A549 (cell line): ENCODE measurements around the gene SASS6. TPM values are rescaled to one million over a fixed set of nuclear protein-coding genes. Genes with fewer than 3 reads are reported as not detected.

Experiments
- ATAC-seq, 2 experiments: fragments of 200-7000 bp in 1 of 2; fragments of >200 bp in 1 of 2; cut with Nextera tagmentation in 1 of 2; cut with Tn5 transposase in 1 of 2; 3 replicates each; pipeline versions ENCODE4 v1.8.0 to v1.9.1; 2018 to 2020; ENCODE audit warnings: mild to moderate bottlenecking in 1 of 2, moderate library complexity in 1 of 2
- CTCF ChIA-PET: fragments of 300-600 bp; sonication (Branson Sonifier 250); formaldehyde crosslinking; extraction: SDS; loops from one replicate; lab custom pipeline; 2021; ENCODE audit warnings: antibody characterized with exemption, inconsistent platforms; lab: Yijun Ruan, JAX
- POLR2A ChIA-PET: fragments of 350-600 bp; formaldehyde crosslinking; extraction: SDS; loops from one replicate; lab custom pipeline; 2021; ENCODE audit warnings: antibody characterized with exemption, inconsistent platforms; lab: Yijun Ruan, JAX
- DNase-seq, 2 experiments: peaks; one replicate each; pipeline versions ENCODE4 v3.0.0 to v3.0.0-alpha.2; 2011 to 2016; ENCODE audit warnings: low read depth in 1 of 2, low spot score in 1 of 2
- FAIRE-seq: peaks from 2 replicates; lab custom pipeline; 2011; peaks lifted over from hg19 to GRCh38; lab: Jason Lieb, UNC
- H3K27ac ChIP-seq, 2 experiments: fragments of >200 bp; sonication (Bioruptor Twin); formaldehyde crosslinking; 3 replicates each; pipeline ENCODE4 v1.5.1; 2016 to 2017
- H3K4me1 ChIP-seq: fragments of >200 bp; sonication (Bioruptor Twin); formaldehyde crosslinking; 3 replicates; pipeline ENCODE4 v1.6.1; 2016
- H3K4me2 ChIP-seq: fragments of >200 bp; sonication (Bioruptor Twin); formaldehyde crosslinking; 3 replicates; pipeline ENCODE4 v1.6.1; 2016
- H3K4me3 ChIP-seq: fragments of >200 bp; sonication (Bioruptor Twin); formaldehyde crosslinking; 3 replicates; pipeline ENCODE4 v1.5.1; 2016
- H3K9me3 ChIP-seq: fragments of >200 bp; sonication (Bioruptor Twin); formaldehyde crosslinking; 3 replicates; pipeline ENCODE4 v1.6.1; 2016
- ATOH8 ChIP-seq: fragments of 250-450 bp; sonication (Bioruptor Pico); IDR thresholded peaks from 2 replicates; pipeline ENCODE4 v1.5.0; 2020; ENCODE audit warnings: low read depth, mild to moderate bottlenecking, moderate library complexity
- BHLHE40 ChIP-seq: IDR thresholded peaks from 2 replicates; pipeline ENCODE4 v1.6.1; 2012; ENCODE audit warnings: low read depth, low read length, inconsistent platforms
- CBX2 ChIP-seq: fragments of 200-600 bp; sonication (generic); IDR thresholded peaks from 2 replicates; pipeline ENCODE4 v1.6.1; 2016; ENCODE audit warnings: low read depth, mild to moderate bottlenecking, borderline replicate concordance
- EHF ChIP-seq: fragments of 250-450 bp; sonication (Bioruptor Pico); IDR thresholded peaks from 2 replicates; pipeline ENCODE4 v1.5.0; 2020; ENCODE audit warnings: mild to moderate bottlenecking
- EHMT2 ChIP-seq: fragments of 200-600 bp; sonication (generic); IDR thresholded peaks from 2 replicates; pipeline ENCODE4 v1.6.1; 2016; ENCODE audit warnings: antibody characterized with exemption, low read depth, mild to moderate bottlenecking, moderate library complexity
- ELK1 ChIP-seq: fragments of 150-350 bp; IDR thresholded peaks from 2 replicates; pipeline ENCODE4 v1.6.1; 2014; ENCODE audit warnings: low read depth, mild to moderate bottlenecking, low read length
- EP300 ChIP-seq, 2 experiments: fragments of >200 bp; sonication (Bioruptor Twin); formaldehyde crosslinking; IDR thresholded peaks; 2 replicates in 1 of 2; 3 replicates in 1 of 2; pipeline ENCODE4 v1.6.1; 2016 to 2017
- ESRRA ChIP-seq: fragments of 150-350 bp; IDR thresholded peaks from 2 replicates; pipeline ENCODE4 v1.6.1; 2014; ENCODE audit warnings: mild to moderate bottlenecking, low read length, borderline replicate concordance
- FOSL2 ChIP-seq, 2 experiments: fragments of 450-650 bp in 1 of 2; fragments of >200 bp in 1 of 2; sonication (Bioruptor Twin) in 1 of 2; formaldehyde crosslinking; IDR thresholded peaks; 2 replicates each; pipeline versions ENCODE4 v1.5.0 to v1.6.1; 2016 to 2020; ENCODE audit warnings: mild to moderate bottlenecking in 1 of 2, moderate library complexity in 1 of 2
- GATA3 ChIP-seq: IDR thresholded peaks from 2 replicates; pipeline ENCODE4 v1.6.1; 2012; ENCODE audit warnings: borderline replicate concordance
- HDAC2 ChIP-seq: fragments of 200-600 bp; sonication (generic); IDR thresholded peaks from 2 replicates; pipeline ENCODE4 v1.6.1; 2016
- HEYL ChIP-seq: fragments of 250-450 bp; sonication (Bioruptor Pico); IDR thresholded peaks from 2 replicates; pipeline ENCODE4 v1.8.0; 2021; ENCODE audit warnings: mild to moderate bottlenecking, moderate library complexity
- HOXA7 ChIP-seq: fragments of 250-450 bp; sonication (Bioruptor Pico); IDR thresholded peaks from 2 replicates; pipeline ENCODE4 v1.5.0; 2020; ENCODE audit warnings: mild to moderate bottlenecking, moderate library complexity
- HOXB13 ChIP-seq: fragments of 250-450 bp; sonication (Bioruptor Pico); IDR thresholded peaks from 2 replicates; pipeline ENCODE4 v1.5.0; 2020; ENCODE audit warnings: low read depth, mild to moderate bottlenecking, moderate library complexity
- HOXB5 ChIP-seq: fragments of 250-450 bp; sonication (Bioruptor Pico); IDR thresholded peaks from 2 replicates; pipeline ENCODE4 v1.5.0; 2020; ENCODE audit warnings: mild to moderate bottlenecking, moderate library complexity
- JUNB ChIP-seq: fragments of >200 bp; sonication (Bioruptor Twin); formaldehyde crosslinking; IDR thresholded peaks from 2 replicates; pipeline ENCODE4 v1.6.1; 2016
- MAFK ChIP-seq: fragments of 450-650 bp; IDR thresholded peaks from 2 replicates; pipeline ENCODE4 v1.6.1; 2014; ENCODE audit not compliant: partially characterized antibody
- MAX ChIP-seq: IDR thresholded peaks from 2 replicates; pipeline ENCODE4 v1.6.1; 2012
- MAZ ChIP-seq: fragments of 150-350 bp; IDR thresholded peaks from 2 replicates; pipeline ENCODE4 v1.6.1; 2014; ENCODE audit warnings: antibody characterized with exemption, low read depth, low read length, borderline replicate concordance
- MYC ChIP-seq: IDR thresholded peaks from 2 replicates; pipeline ENCODE4 v1.6.1; 2012; ENCODE audit warnings: mild to moderate bottlenecking, inconsistent platforms, low read length, improper control_type of control experiment, borderline replicate concordance
- NR3C1 ChIP-seq: fragments of >200 bp; sonication (Bioruptor Twin); formaldehyde crosslinking; IDR thresholded peaks from 3 replicates; pipeline ENCODE4 v1.6.1; 2017
- PBX3 ChIP-seq: IDR thresholded peaks from 2 replicates; pipeline ENCODE4 v1.6.1; 2012
- POLR2AphosphoS2 ChIP-seq: conservative IDR thresholded peaks from 2 replicates; pipeline ENCODE4 v1.6.1; 2012; ENCODE audit warnings: low read length, improper control_type of control experiment, inconsistent platforms
- RAD21 ChIP-seq, 2 experiments: fragments of >200 bp in 1 of 2; sonication (Bioruptor Twin) in 1 of 2; formaldehyde crosslinking in 1 of 2; IDR thresholded peaks in 1 of 2; conservative IDR thresholded peaks in 1 of 2; 2 replicates in 1 of 2; 3 replicates in 1 of 2; pipeline ENCODE4 v1.6.1; 2012 to 2018; ENCODE audit warnings: inconsistent platforms in 1 of 2
- RARB ChIP-seq: fragments of 250-450 bp; sonication (Bioruptor Pico); IDR thresholded peaks from 2 replicates; pipeline ENCODE4 v1.8.0; 2021; ENCODE audit warnings: mild to moderate bottlenecking, moderate library complexity
- RCOR1 ChIP-seq: fragments of 150-350 bp; IDR thresholded peaks from 2 replicates; pipeline ENCODE4 v1.6.1; 2014; ENCODE audit warnings: antibody characterized with exemption, low read length, low read depth
- RNF2 ChIP-seq: fragments of 200-600 bp; sonication (generic); IDR thresholded peaks from 2 replicates; pipeline ENCODE4 v1.6.1; 2016; ENCODE audit warnings: low read depth, mild to moderate bottlenecking, antibody characterized with exemption, moderate library complexity, borderline replicate concordance
- TFCP2L1 ChIP-seq: fragments of 250-450 bp; sonication (Bioruptor Pico); IDR thresholded peaks from 2 replicates; pipeline ENCODE4 v1.5.0; 2021; ENCODE audit warnings: mild to moderate bottlenecking
- WGBS: methylation state at CpG from one replicate; pipeline ENCODE4 v1.1.6; 2017; ENCODE audit errors: missing lambda C conversion rate; 5-methylcytosine and 5-hydroxymethylcytosine counted together
- polyA plus RNA-seq, 4 experiments: library from polyadenylated mRNA; depleted of rRNA in 3 of 4; stranded (reverse); fragments of >200 nt; fragmentation: RNase III in 1 of 4; extraction: RNeasy Plus Mini Kit Qiagen cat#74134 plus additional on column Dnase treatment in 1 of 4; gene quantifications; 2 replicates in 3 of 4; 3 replicates in 1 of 4; pipeline ENCODE4 v1.2.3, GENCODE V29; 2011 to 2017

Gene SASS6
- polyA plus RNA-seq, 2 of the 4 experiments (the other 2 are of a cell fraction), result 4.0 to 5.2 TPM

- 98% methylated on average over 3 of the region's 3 CpGs for WGBS
- no peak for ATAC-seq
- H3K27ac ChIP-seq, result no peak overlapping the region
- no peak for FAIRE-seq
- no peaks in the 10 kb centered on the region for H3K9me3 ChIP-seq
- ChIA-PET POLR2A (no interaction called here), CTCF (no interaction called here)
- H3K4me1 ChIP-seq, result no peaks in the 10 kb centered on the region
- no peak for DNase-seq
- H3K4me3 ChIP-seq, result no peak overlapping the region
- TF ChIP-seq BHLHE40, result no peak
- TF ChIP-seq ELK1, result no peak
- TF ChIP-seq HOXB5, result no peak
- TF ChIP-seq MAZ, result no peak
- TF ChIP-seq EHF (CRISPR knock-in tag), result no peak
- TF ChIP-seq PBX3, result no peak
- TF ChIP-seq TFCP2L1 (CRISPR knock-in tag), result no peak
- no peak for TF ChIP-seq JUNB
- TF ChIP-seq ESRRA, result no peak
- no peak for TF ChIP-seq MAX
- no peak for TF ChIP-seq FOSL2 (IDR thresholded peaks at IDR 0.05)
- TF ChIP-seq FOSL2 (CRISPR knock-in tag; IDR thresholded peaks at IDR 0.05), result no peak
- TF ChIP-seq HOXA7, result no peak
- no peak for TF ChIP-seq CBX2
- TF ChIP-seq EP300 (IDR thresholded peaks at IDR 0.05), result no peak
- TF ChIP-seq RCOR1, result no peak
- no peak for TF ChIP-seq RARB
- TF ChIP-seq RAD21 (conservative IDR thresholded peaks at IDR 0.05 in 1 of 2, IDR thresholded peaks at IDR 0.05 in 1 of 2), result no peak
- TF ChIP-seq NR3C1, result no peak
- TF ChIP-seq, all 56 proteins: peak for 0
- H3K4me2 ChIP-seq, result no peak overlapping the region
Measured at GRCh38 chr1:100142343-100142742, 9.6 kb upstream of the SASS6 start.

- FAIRE-seq (no peak), DNase-seq (no peak), ATAC-seq (no peak)
- ChIA-PET CTCF (no interaction called here), POLR2A (no interaction called here)
- TF ChIP-seq ELK1 (no peak), HOXB13 (CRISPR knock-in tag) (no peak), EHMT2 (no peak), HDAC2 (no peak), GATA3 (no peak), RNF2 (no peak), ATOH8 (CRISPR knock-in tag) (no peak), POLR2AphosphoS2 (no peak), MAFK (no peak), HEYL (CRISPR knock-in tag) (no peak), PBX3 (no peak), EP300 (IDR thresholded peaks at IDR 0.05) (no peak), MYC (no peak)
- TF ChIP-seq, all 56 proteins: peak for 0
- WGBS, result 98% methylated on average over 4 of the region's 4 CpGs
- H3K4me3 ChIP-seq, result no peak overlapping the region
- H3K4me2 ChIP-seq, result no peak overlapping the region
- H3K27ac ChIP-seq, result no peak overlapping the region
- no peaks in the 10 kb centered on the region for H3K4me1 ChIP-seq
- H3K9me3 ChIP-seq, result no peaks in the 10 kb centered on the region
Measured at GRCh38 chr1:100141192-100141591, 8.5 kb upstream of the SASS6 start.
